ENCODE data around the gene CAVIN4.

DNA sequence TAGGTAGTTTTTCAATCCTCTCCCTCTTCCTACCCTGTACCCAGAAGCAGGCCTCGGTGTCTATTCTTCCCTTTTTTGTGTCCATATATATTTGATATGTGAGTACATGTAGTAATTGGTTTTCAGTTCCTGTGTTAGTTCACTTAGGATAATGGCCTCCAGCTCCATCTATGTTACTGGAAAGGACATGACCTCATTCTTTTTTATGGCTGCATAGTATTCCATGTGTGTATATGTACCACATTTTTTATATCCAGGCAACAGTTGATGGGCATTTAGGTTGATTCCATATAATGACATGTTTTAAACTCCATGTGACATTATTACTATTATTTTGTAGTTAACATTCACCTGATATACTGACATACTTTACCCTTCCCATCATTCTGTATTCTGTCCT lies 49.1 kb downstream of the CAVIN4 start:
- TF ChIP-seq ZFP3 (CRISPR knock-in tag; IDR thresholded peaks at IDR 0.05) = no peak
- no peak for TF ChIP-seq CSRNP3 (CRISPR knock-in tag; IDR thresholded peaks at IDR 0.05)
- TF ChIP-seq ARNTL (CRISPR knock-in tag; IDR thresholded peaks at IDR 0.05; ENCODE audit: borderline replicate concordance, low read depth) = no peak
- no peak for TF ChIP-seq PATZ1 (CRISPR knock-in tag; IDR thresholded peaks at IDR 0.05; ENCODE audit: borderline replicate concordance)
- TF ChIP-seq ZFP30 (CRISPR knock-in tag; IDR thresholded peaks at IDR 0.05) = no peak
- TF ChIP-seq ZNF565 (CRISPR knock-in tag; conservative IDR thresholded peaks at IDR 0.05; ENCODE audit: low read depth) = no peak
- no peak for TF ChIP-seq GLIS3 (CRISPR knock-in tag; IDR thresholded peaks at IDR 0.05)
- no peak for TF ChIP-seq TCF4 (CRISPR knock-in tag; IDR thresholded peaks at IDR 0.05; ENCODE audit: borderline replicate concordance)
- TF ChIP-seq CREB5 (CRISPR knock-in tag; IDR thresholded peaks at IDR 0.05; ENCODE audit: low read depth) = no peak
- TF ChIP-seq RARB (CRISPR knock-in tag; IDR thresholded peaks at IDR 0.05) = no peak
- no peak for TF ChIP-seq ESRRG (CRISPR knock-in tag; IDR thresholded peaks at IDR 0.05)
